HUES6 (cell line): ENCODE measurements around the gene VENTX.

Source experiments
- H3K27ac ChIP-seq: 2 replicates; pipeline ENCODE4 v1.7.0; 2013; ENCODE audit warnings: low read depth, mild to moderate bottlenecking, low read length, inconsistent platforms
- H3K27me3 ChIP-seq: 2 replicates; pipeline ENCODE4 v1.6.1; 2013; ENCODE audit warnings: low read length; ENCODE audit not compliant: control insufficient read depth, insufficient read depth
- H3K36me3 ChIP-seq: 2 replicates; pipeline ENCODE4 v1.6.1; 2013; ENCODE audit warnings: low read length; ENCODE audit not compliant: control insufficient read depth, insufficient read depth
- H3K4me1 ChIP-seq: 2 replicates; pipeline ENCODE4 v1.6.1; 2013; ENCODE audit warnings: low read length; ENCODE audit not compliant: control insufficient read depth, insufficient read depth
- H3K4me3 ChIP-seq: 2 replicates; pipeline ENCODE4 v1.5.1; 2013; ENCODE audit warnings: low read depth, low read length
- H3K9ac ChIP-seq: one replicate; pipeline ENCODE4 v1.6.1; 2013; ENCODE audit warnings: mild to moderate bottlenecking, low read length
- H3K9me3 ChIP-seq: 2 replicates; pipeline ENCODE4 v1.6.1; 2013; ENCODE audit warnings: low read depth, low read length; ENCODE audit not compliant: control insufficient read depth, insufficient read depth

The VENTX gene

GRCh38 chr10:133237241-133237587, 441 bp upstream of the VENTX start:
- peak overlapping the region; percentile 72; the same call in 1 of the 2 replicates for H3K27ac ChIP-seq
- H3K27me3 ChIP-seq = peaks cover 84% of the 10 kb centered on the region
- H3K4me3 ChIP-seq = peak overlapping the region; percentile 74
- H3K9me3 ChIP-seq = no peaks in the 10 kb centered on the region
- peaks cover 4% of the 10 kb centered on the region; the same call in 1 of the 2 replicates for H3K36me3 ChIP-seq
- H3K4me1 ChIP-seq = peaks cover 30% of the 10 kb centered on the region
- peak overlapping the region; percentile 92 for H3K9ac ChIP-seq

GRCh38 chr10:133238466-133238804, 780 bp downstream of the VENTX start:
- Histone ChIP-seq H3K27ac (peak overlapping the region; percentile 84; the same call in 1 of the 2 replicates), H3K4me1 (peaks cover 20% of the 10 kb centered on the region), H3K9ac (peak overlapping the region; percentile 83), H3K36me3 (peaks cover 4% of the 10 kb centered on the region; the same call in 1 of the 2 replicates), H3K4me3 (peak overlapping the region; percentile 74), H3K9me3 (no peaks in the 10 kb centered on the region), H3K27me3 (peaks cover 72% of the 10 kb centered on the region)

- H3K9ac ChIP-seq = no peak overlapping the region
- H3K36me3 ChIP-seq = peaks cover 4% of the 10 kb centered on the region; the same call in 1 of the 2 replicates
- H3K27me3 ChIP-seq = peaks cover 59% of the 10 kb centered on the region
Observed at GRCh38 chr10:133239990-133240389, 2.3 kb downstream of the VENTX start.

GRCh38 chr10:133241501-133242205, 4.0 kb downstream of the VENTX start:
- peaks cover 37% of the 10 kb centered on the region for H3K4me1 ChIP-seq
- no peak overlapping the region for H3K4me3 ChIP-seq
- H3K27me3 ChIP-seq = peaks cover 42% of the 10 kb centered on the region
- H3K27ac ChIP-seq = no peak overlapping the region
- H3K9me3 ChIP-seq = no peaks in the 10 kb centered on the region
- H3K36me3 ChIP-seq = peaks cover 4% of the 10 kb centered on the region; the same call in 1 of the 2 replicates
- H3K9ac ChIP-seq = no peak overlapping the region

More at GRCh38 chr10:133239990-133240389, 2.3 kb downstream of the VENTX start:
- Histone ChIP-seq H3K4me1 (peaks cover 25% of the 10 kb centered on the region), H3K4me3 (no peak overlapping the region), H3K27ac (no peak overlapping the region), H3K9me3 (no peaks in the 10 kb centered on the region)

GRCh38 chr10:133242611-133243356, 5.1 kb downstream of the VENTX start:
- Histone ChIP-seq H3K9ac (no peak overlapping the region), H3K4me1 (peaks cover 45% of the 10 kb centered on the region), H3K9me3 (no peaks in the 10 kb centered on the region), H3K27me3 (peaks cover 31% of the 10 kb centered on the region), H3K36me3 (peaks cover 4% of the 10 kb centered on the region; the same call in 1 of the 2 replicates), H3K27ac (no peak overlapping the region), H3K4me3 (no peak overlapping the region)

GRCh38 chr10:133243593-133243992, 5.9 kb downstream of the VENTX start:
- H3K27me3 ChIP-seq = peaks cover 23% of the 10 kb centered on the region
- H3K27ac ChIP-seq = no peak overlapping the region
- no peak overlapping the region for H3K4me3 ChIP-seq
- no peak overlapping the region for H3K9ac ChIP-seq
- peaks cover 4% of the 10 kb centered on the region; the same call in 1 of the 2 replicates for H3K36me3 ChIP-seq
- H3K4me1 ChIP-seq = peaks cover 43% of the 10 kb centered on the region
- H3K9me3 ChIP-seq = no peaks in the 10 kb centered on the region

GRCh38 chr10:133245439-133246235, 8.0 kb downstream of the VENTX start:
- Histone ChIP-seq H3K27ac (no peak overlapping the region), H3K4me1 (peaks cover 33% of the 10 kb centered on the region), H3K9me3 (no peaks in the 10 kb centered on the region), H3K4me3 (no peak overlapping the region), H3K9ac (no peak overlapping the region), H3K27me3 (peaks cover 21% of the 10 kb centered on the region; the same call in 1 of the 2 replicates), H3K36me3 (peaks cover 4% of the 10 kb centered on the region; the same call in 1 of the 2 replicates)

- Histone ChIP-seq H3K27ac (no peak overlapping the region), H3K36me3 (peaks cover 4% of the 10 kb centered on the region; the same call in 1 of the 2 replicates), H3K9ac (no peak overlapping the region), H3K9me3 (no peaks in the 10 kb centered on the region), H3K4me1 (peaks cover 33% of the 10 kb centered on the region), H3K27me3 (peaks cover 16% of the 10 kb centered on the region; the same call in 1 of the 2 replicates), H3K4me3 (no peak overlapping the region)
Observed at GRCh38 chr10:133246236-133246626, 8.6 kb downstream of the VENTX start.

GRCh38 chr10:133247681-133248333, 10.2 kb downstream of the VENTX start:
- Histone ChIP-seq H3K4me1 (peaks cover 33% of the 10 kb centered on the region), H3K9me3 (no peaks in the 10 kb centered on the region), H3K4me3 (no peak overlapping the region), H3K27ac (no peak overlapping the region), H3K27me3 (peaks cover 9% of the 10 kb centered on the region; the same call in 1 of the 2 replicates), H3K9ac (no peak overlapping the region), H3K36me3 (no peaks in the 10 kb centered on the region)

GRCh38 chr10:133248334-133248715, 10.7 kb downstream of the VENTX start:
- Histone ChIP-seq H3K4me3 (no peak overlapping the region), H3K9me3 (no peaks in the 10 kb centered on the region), H3K36me3 (no peaks in the 10 kb centered on the region), H3K27ac (no peak overlapping the region), H3K9ac (no peak overlapping the region), H3K27me3 (peaks cover 9% of the 10 kb centered on the region; the same call in 1 of the 2 replicates), H3K4me1 (peaks cover 33% of the 10 kb centered on the region)
